ENCODE data around the gene TRPM5.
A peak's percentile ranks its signal among the peaks of the same experiment; 100 is the strongest.
"Not testable (repeated sequence)": the region's sequence is repeated elsewhere in the genome, so short reads cannot be mapped to it uniquely, and the experiment has no call there.

The TRPM5 gene

GRCh38 chr11:2443881-2444820, at the start of gene TRPM5:
TRPM5 (minus strand) TSS chr11:2444514; CDS start chr11:2423036, 21,478 bp downstream.
- peak; percentile 52 for DNase-seq

GRCh38 chr11:2489083-2489482, 44.8 kb upstream of the TRPM5 start:
- no peak for DNase-seq

GRCh38 chr11:2488004-2488403, 43.7 kb upstream of the TRPM5 start:
- DNase-seq = no peak

GRCh38 chr11:2484576-2485125, 40.3 kb upstream of the TRPM5 start:
- DNase-seq = no peak

GRCh38 chr11:2483426-2483825, 39.1 kb upstream of the TRPM5 start:
- DNase-seq = peak; percentile 9

- DNase-seq = no peak
These were observed 38.4 kb upstream of the TRPM5 start for GRCh38 chr11:2482745-2483144.

- DNase-seq = no peak
These were observed 37.9 kb upstream of the TRPM5 start for GRCh38 chr11:2482204-2482603.

GRCh38 chr11:2481253-2481652, 36.9 kb upstream of the TRPM5 start:
- DNase-seq = no peak

GRCh38 chr11:2480874-2481220, 36.5 kb upstream of the TRPM5 start:
- DNase-seq = no peak

- not testable (repeated sequence) for DNase-seq
These were observed 36.0 kb upstream of the TRPM5 start for GRCh38 chr11:2480067-2480873.

- DNase-seq = no peak
These were observed 33.6 kb upstream of the TRPM5 start for GRCh38 chr11:2477936-2478335.

GRCh38 chr11:2477254-2477653, 32.9 kb upstream of the TRPM5 start:
- DNase-seq = no peak

GRCh38 chr11:2475136-2475918, 31.0 kb upstream of the TRPM5 start:
- DNase-seq = no peak

- no peak for DNase-seq
These were observed 30.0 kb upstream of the TRPM5 start for GRCh38 chr11:2474059-2474901.

- DNase-seq = no peak
These were observed 29.2 kb upstream of the TRPM5 start for GRCh38 chr11:2473361-2474058.

- no peak for DNase-seq
These were observed 28.3 kb upstream of the TRPM5 start for GRCh38 chr11:2472428-2473186.

GRCh38 chr11:2471804-2472096, 27.4 kb upstream of the TRPM5 start:
- no peak for DNase-seq

GRCh38 chr11:2471048-2471803, 26.9 kb upstream of the TRPM5 start:
- DNase-seq = no peak

- no peak for DNase-seq
These were observed 26.2 kb upstream of the TRPM5 start for GRCh38 chr11:2470495-2470894.
